ENCODE measurements around the gene RFK. TPM values are rescaled to one million over a fixed set of nuclear protein-coding genes. Genes with fewer than 3 reads are reported as not detected.

RFK gene
- total and polyA plus RNA-seq, 2 donors from 2014 or later: 20.6 to 40.3 TPM

- no peaks in the 10 kb centered on the region for H3K9me3 ChIP-seq (ENCODE audit: control insufficient read depth in 2 of 3, insufficient read depth in 1 of 3, low read length in 3 of 3)
- H3K4me3 ChIP-seq (ENCODE audit: low read length in 3 of 3): no peak overlapping the region
- H3K36me3 ChIP-seq (ENCODE audit: control insufficient read depth in 2 of 3, insufficient read depth in 3 of 3, low read length in 3 of 3): no peaks in the 10 kb centered on the region
- no peaks in the 10 kb centered on the region for H3K4me1 ChIP-seq (ENCODE audit: control insufficient read depth in 2 of 3, insufficient read depth in 2 of 3, low read depth in 1 of 3, low read length in 3 of 3)
- H3K27me3 ChIP-seq (ENCODE audit: control insufficient read depth, insufficient read depth, low read length): no peaks in the 10 kb centered on the region
- TF ChIP-seq CTCF (IDR thresholded peaks at IDR 0.05; ENCODE audit: borderline replicate concordance, extremely low read depth, insufficient read depth): no peak
- FAIRE-seq: no peak
- H3K9ac ChIP-seq (ENCODE audit: low read length in 3 of 3): no peak overlapping the region
- DNase-seq: no peak
- H3K27ac ChIP-seq (ENCODE audit: low read depth in 2 of 2, low read length in 2 of 2): no peak overlapping the region
- intact Hi-C loops (cut with DNase I): no loop called here
These were observed 34.5 kb downstream of the RFK start for GRCh38 chr9:76359766-76360165.

GRCh38 chr9:76359365-76359764 is 34.9 kb downstream of the RFK start:
- Histone ChIP-seq H3K27me3 (ENCODE audit: control insufficient read depth, insufficient read depth, low read length) (no peaks in the 10 kb centered on the region), H3K9ac (ENCODE audit: low read length in 3 of 3) (no peak overlapping the region), H3K27ac (ENCODE audit: low read depth in 2 of 2, low read length in 2 of 2) (no peak overlapping the region), H3K36me3 (ENCODE audit: control insufficient read depth in 2 of 3, insufficient read depth in 3 of 3, low read length in 3 of 3) (no peaks in the 10 kb centered on the region), H3K4me1 (ENCODE audit: control insufficient read depth in 2 of 3, insufficient read depth in 2 of 3, low read depth in 1 of 3, low read length in 3 of 3) (no peaks in the 10 kb centered on the region), H3K4me3 (ENCODE audit: low read length in 3 of 3) (no peak overlapping the region), H3K9me3 (ENCODE audit: control insufficient read depth in 2 of 3, insufficient read depth in 1 of 3, low read length in 3 of 3) (no peaks in the 10 kb centered on the region)
- no peak for TF ChIP-seq CTCF (IDR thresholded peaks at IDR 0.05; ENCODE audit: borderline replicate concordance, extremely low read depth, insufficient read depth)
- DNase-seq: no peak
- no peak for FAIRE-seq
- intact Hi-C loops (cut with DNase I): no loop called here

GRCh38 chr9:76358628-76359280 is 35.5 kb downstream of the RFK start:
- DNase-seq (no peak), FAIRE-seq (no peak)
- H3K27ac ChIP-seq (ENCODE audit: low read depth in 2 of 2, low read length in 2 of 2): no peak overlapping the region
- H3K9ac ChIP-seq (ENCODE audit: low read length in 3 of 3): no peak overlapping the region
- TF ChIP-seq CTCF (IDR thresholded peaks at IDR 0.05; ENCODE audit: borderline replicate concordance, extremely low read depth, insufficient read depth): no peak
- H3K27me3 ChIP-seq (ENCODE audit: control insufficient read depth, insufficient read depth, low read length): no peaks in the 10 kb centered on the region
- H3K4me3 ChIP-seq (ENCODE audit: low read length in 3 of 3): no peak overlapping the region
- no peaks in the 10 kb centered on the region for H3K36me3 ChIP-seq (ENCODE audit: control insufficient read depth in 2 of 3, insufficient read depth in 3 of 3, low read length in 3 of 3)
- H3K4me1 ChIP-seq (ENCODE audit: control insufficient read depth in 2 of 3, insufficient read depth in 2 of 3, low read depth in 1 of 3, low read length in 3 of 3): no peaks in the 10 kb centered on the region
- H3K9me3 ChIP-seq (ENCODE audit: control insufficient read depth in 2 of 3, insufficient read depth in 1 of 3, low read length in 3 of 3): no peaks in the 10 kb centered on the region
- intact Hi-C loops (cut with DNase I): no loop called here

- no peak for TF ChIP-seq CTCF (IDR thresholded peaks at IDR 0.05; ENCODE audit: borderline replicate concordance, extremely low read depth, insufficient read depth)
- Histone ChIP-seq H3K4me1 (ENCODE audit: control insufficient read depth in 2 of 3, insufficient read depth in 2 of 3, low read depth in 1 of 3, low read length in 3 of 3) (no peaks in the 10 kb centered on the region), H3K9me3 (ENCODE audit: control insufficient read depth in 2 of 3, insufficient read depth in 1 of 3, low read length in 3 of 3) (no peaks in the 10 kb centered on the region), H3K9ac (ENCODE audit: low read length in 3 of 3) (no peak overlapping the region), H3K27ac (ENCODE audit: low read depth in 2 of 2, low read length in 2 of 2) (no peak overlapping the region), H3K27me3 (ENCODE audit: control insufficient read depth, insufficient read depth, low read length) (no peaks in the 10 kb centered on the region), H3K36me3 (ENCODE audit: control insufficient read depth in 2 of 3, insufficient read depth in 3 of 3, low read length in 3 of 3) (no peaks in the 10 kb centered on the region), H3K4me3 (ENCODE audit: low read length in 3 of 3) (no peak overlapping the region)
- DNase-seq: no peak
- intact Hi-C loops (cut with DNase I): no loop called here
- no peak for FAIRE-seq
These were observed 36.7 kb downstream of the RFK start for GRCh38 chr9:76357555-76357954.
